Measurements from ENCODE around the gene PRR5. TPM values are rescaled to one million over a fixed set of nuclear protein-coding genes. Genes with fewer than 3 reads are reported as not detected.
A peak's percentile ranks its signal among the peaks of the same experiment; 100 is the strongest.

Gene PRR5
- total and polyA plus RNA-seq, 7 donors = 0.48 to 2.9 (median 1.6) TPM

DNA sequence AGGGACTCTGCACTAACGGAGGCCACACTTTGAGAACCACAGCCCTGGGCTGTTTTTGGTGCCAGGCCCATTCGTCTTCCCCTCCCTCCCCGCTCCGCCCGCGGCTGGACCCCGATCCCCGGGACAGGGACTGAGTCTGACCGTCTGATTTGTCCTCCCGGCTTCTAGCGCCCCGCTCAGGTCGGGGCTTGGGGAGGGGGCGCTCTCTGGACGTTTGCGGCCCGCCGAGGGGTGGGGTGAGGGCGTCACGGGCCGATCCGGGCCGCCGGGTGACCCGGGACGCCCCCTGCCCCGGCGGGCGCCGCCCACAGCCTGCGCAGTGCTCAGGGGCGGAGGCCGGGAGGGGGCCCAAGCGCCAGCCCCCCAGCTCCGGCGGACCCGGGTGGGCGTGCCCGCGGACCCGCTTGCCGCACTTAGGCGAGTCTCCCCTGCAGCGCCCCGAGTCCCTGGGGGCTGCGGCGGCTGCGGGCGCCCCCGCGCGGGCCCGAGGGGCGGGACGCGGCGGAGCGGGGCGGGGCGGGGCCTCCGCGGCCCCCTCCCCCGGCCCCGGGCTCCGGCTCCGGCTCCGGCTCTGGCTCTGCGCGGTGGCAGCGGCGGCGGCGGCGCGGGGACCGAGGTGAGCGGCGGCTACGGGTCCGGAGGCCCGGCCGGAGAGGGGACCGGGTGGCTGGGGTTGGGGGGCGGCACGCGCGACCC lies 33.7 kb upstream of the PRR5 start:
- intact Hi-C loops (cut with DNase I) = no loop called here
- TF ChIP-seq CTCF (IDR thresholded peaks at IDR 0.05) = no peak
- DNase-seq (peak; percentile 50 to 53), ATAC-seq (peak in 3 of 4 donors; percentile 41 to 60 (median 42))
- H3K4me1 ChIP-seq = no peaks in the 10 kb centered on the region
- peak overlapping the region; percentile 58 for H3K4me3 ChIP-seq
- no peaks in the 10 kb centered on the region for H3K36me3 ChIP-seq (ENCODE audit: insufficient read depth in 1 of 2, low read depth in 1 of 2)
- 3 to 8% (median 3%) methylated on average over 42 to 87 of the region's 87 CpGs for WGBS, 3 donors
- no peaks in the 10 kb centered on the region for H3K9me3 ChIP-seq
- no peak overlapping the region for H3K27ac ChIP-seq
- peaks cover 0 to 22% (median 10%) of the 10 kb centered on the region in 3 donors for H3K27me3 ChIP-seq (ENCODE audit: insufficient read depth in 3 of 3, low read length in 2 of 3)

DNA sequence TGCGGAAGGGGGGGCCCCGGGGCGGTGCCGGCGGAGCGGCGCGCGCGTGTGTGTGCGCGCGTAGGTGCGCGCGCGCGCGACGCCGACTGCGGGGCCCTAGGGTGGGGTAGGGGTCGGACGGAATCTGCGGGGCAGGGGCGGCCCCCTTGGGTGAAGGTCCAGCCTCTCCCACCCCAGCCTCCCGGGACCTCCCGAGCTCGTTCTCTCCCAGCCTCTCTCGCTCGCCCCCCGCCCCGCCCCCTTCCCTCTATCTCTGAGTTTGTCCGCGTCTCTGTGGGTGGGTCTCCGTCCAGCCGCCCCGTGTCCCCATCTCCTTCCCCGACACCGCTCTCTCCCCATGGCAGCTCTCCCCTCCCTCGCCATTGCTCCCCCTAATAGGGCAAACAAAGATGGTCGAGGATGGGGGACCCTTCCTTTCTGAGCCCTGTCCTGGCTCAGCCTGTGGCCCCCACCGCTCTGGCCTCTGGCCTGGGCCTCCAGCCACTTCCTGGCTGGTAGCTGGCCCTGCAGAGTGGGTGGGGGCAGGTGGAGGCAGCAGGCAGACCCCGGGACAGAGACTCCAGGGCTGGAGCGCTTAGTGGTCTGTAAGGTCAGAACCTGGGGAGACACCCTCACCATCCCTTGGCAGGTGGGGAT lies 33.0 kb upstream of the PRR5 start:
- no peak for TF ChIP-seq CTCF (IDR thresholded peaks at IDR 0.05)
- no peak for ATAC-seq
- Histone ChIP-seq H3K27me3 (ENCODE audit: insufficient read depth in 3 of 3, low read length in 2 of 3) (peaks cover 0 to 22% (median 10%) of the 10 kb centered on the region in 3 donors), H3K4me1 (no peaks in the 10 kb centered on the region), H3K27ac (no peak overlapping the region), H3K4me3 (peak overlapping the region; percentile 58), H3K9me3 (no peaks in the 10 kb centered on the region), H3K36me3 (ENCODE audit: insufficient read depth in 1 of 2, low read depth in 1 of 2) (no peaks in the 10 kb centered on the region)
- intact Hi-C loops (cut with DNase I) = no loop called here
- DNase-seq = peak; percentile 38 to 47
- 4 to 13% (median 5%) methylated on average over 15 to 45 of the region's 45 CpGs for WGBS, 3 donors

GRCh38 chr22:44669561-44669976 lies 32.4 kb upstream of the PRR5 start:
- Histone ChIP-seq H3K4me1 (no peaks in the 10 kb centered on the region), H3K27ac (no peak overlapping the region), H3K4me3 (peak overlapping the region; percentile 58), H3K27me3 (ENCODE audit: insufficient read depth in 3 of 3, low read length in 2 of 3) (peaks cover 0 to 22% (median 10%) of the 10 kb centered on the region in 3 donors), H3K9me3 (no peaks in the 10 kb centered on the region), H3K36me3 (ENCODE audit: insufficient read depth in 1 of 2, low read depth in 1 of 2) (no peaks in the 10 kb centered on the region)
- DNase-seq (no peak), ATAC-seq (peak in 2 of 4 donors; percentile 35 to 55)
- TF ChIP-seq CTCF (IDR thresholded peaks at IDR 0.05) = no peak
- intact Hi-C loops (cut with DNase I) = no loop called here
- 73 to 78% (median 78%) methylated on average over 9 of the region's 9 CpGs for WGBS, 3 donors

DNA sequence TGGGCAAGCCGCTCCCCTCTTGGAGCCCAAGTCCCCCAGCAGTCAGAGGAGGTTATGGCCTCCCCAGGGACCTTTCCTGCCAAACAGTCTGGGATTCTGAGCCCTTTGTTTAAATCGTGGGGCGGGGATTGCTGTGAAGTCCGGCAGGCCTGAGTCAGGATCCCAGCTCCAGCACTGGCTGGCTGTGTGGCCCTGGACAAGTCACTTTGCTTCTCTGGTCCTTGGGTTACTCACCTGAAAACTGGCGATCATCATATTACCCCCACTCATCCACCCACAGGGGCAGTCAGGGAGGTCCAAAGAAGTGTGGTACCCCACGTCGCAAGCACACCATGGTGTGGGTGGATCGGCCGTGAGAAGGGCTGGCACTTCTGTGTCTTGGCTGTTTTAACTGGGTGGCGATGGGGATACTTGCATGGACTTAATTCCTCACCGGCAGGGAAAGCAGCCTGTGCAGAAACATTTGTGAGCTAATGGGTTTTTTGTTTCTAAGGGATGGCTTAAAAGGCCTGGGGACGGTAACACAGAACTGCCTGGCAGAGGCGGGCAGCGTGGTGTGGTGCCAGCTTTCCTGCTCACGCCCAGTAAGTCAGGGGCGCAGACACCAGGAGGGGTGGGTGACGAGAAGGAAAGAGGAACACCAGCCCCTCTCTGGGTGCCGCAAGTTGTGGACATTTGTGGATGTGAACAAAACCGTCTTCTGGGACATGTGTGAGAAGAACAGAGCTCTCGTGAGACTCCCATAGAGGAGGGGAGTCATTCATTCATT lies 31.6 kb upstream of the PRR5 start:
- DNase-seq = peak in 1 of 2 donors; percentile 27

More for the DNA sequence above, 31.6 kb upstream of the PRR5 start:
- no peaks in the 10 kb centered on the region for H3K36me3 ChIP-seq (ENCODE audit: insufficient read depth in 1 of 2, low read depth in 1 of 2)
- WGBS, 3 donors = 76 to 79% (median 78%) methylated on average over 20 of the region's 20 CpGs
- no peak for TF ChIP-seq CTCF (IDR thresholded peaks at IDR 0.05)
- no peak overlapping the region for H3K27ac ChIP-seq
- no peak overlapping the region for H3K4me3 ChIP-seq
- no peak for ATAC-seq
- H3K4me1 ChIP-seq = no peaks in the 10 kb centered on the region
- peaks cover 0 to 22% (median 10%) of the 10 kb centered on the region in 3 donors for H3K27me3 ChIP-seq (ENCODE audit: insufficient read depth in 3 of 3, low read length in 2 of 3)
- intact Hi-C loops (cut with DNase I) = no loop called here
- H3K9me3 ChIP-seq = no peaks in the 10 kb centered on the region

Measured in psoas muscle (tissue), 8 donors.